K562 (cell line): ENCODE measurements around the gene SGCG. TPM values are rescaled to one million over a fixed set of nuclear protein-coding genes. Genes with fewer than 3 reads are reported as not detected.

Experiments
- ATAC-seq: fragments of 200-7000 bp; cut with Tn5 transposase; 3 replicates; pipeline ENCODE4 v1.9.1; 2020; ENCODE audit warnings: moderate library complexity
- BruUV-seq: library from RNA; stranded (reverse); fragments of 400-500 nt; replicated peaks from 2 replicates; lab custom pipeline; 2021; lab: Mats Ljungman, UMichigan
- CTCF ChIA-PET: fragments of 300-600 bp; formaldehyde crosslinking; extraction: SDS; loops from one replicate; lab custom pipeline; 2021; ENCODE audit warnings: low intra/inter-chr PET ratio; lab: Yijun Ruan, JAX
- POLR2A ChIA-PET: fragments of 300-600, 350-650 bp; sonication (Branson Sonifier 250); formaldehyde crosslinking; extraction: SDS; loops from one replicate; lab custom pipeline; 2021; ENCODE audit warnings: antibody characterized with exemption, inconsistent platforms; lab: Yijun Ruan, JAX
- DNase-seq, 4 experiments: peaks; one replicate each; pipeline versions ENCODE4 v3.0.0 to v3.0.0-alpha.2; 2011 to 2018; ENCODE audit warnings: low spot score in 3 of 4, mixed read lengths in 3 of 4; ENCODE audit errors: extremely low read depth in 1 of 4
- FAIRE-seq: peaks from 2 replicates; lab custom pipeline; 2011; peaks lifted over from hg19 to GRCh38; lab: Jason Lieb, UNC
- H2AFZ ChIP-seq: 2 replicates; pipeline ENCODE4 v1.6.0; 2011; ENCODE audit warnings: low read depth, low read length, control low read depth, inconsistent platforms
- H3K27ac ChIP-seq: fragments of 200-600 bp; 3 replicates; pipeline ENCODE4 v1.8.0; 2011; ENCODE audit warnings: low read depth, mild to moderate bottlenecking, control low read depth, inconsistent platforms, low read length, moderate library complexity, mixed read lengths; ENCODE audit errors: extremely low read depth
- H3K27me3 ChIP-seq, 2 experiments: fragments of 300-600 bp in 1 of 2; 2 replicates in 1 of 2; 3 replicates in 1 of 2; pipeline versions ENCODE4 v1.6.0 to v1.8.0; 2011; ENCODE audit warnings: inconsistent platforms in 2 of 2, low read length in 2 of 2, mild to moderate bottlenecking in 1 of 2, mixed read lengths in 1 of 2, moderate library complexity in 1 of 2; ENCODE audit not compliant: control insufficient read depth in 2 of 2, insufficient read depth in 2 of 2
- H3K36me3 ChIP-seq: fragments of 300-600 bp; 3 replicates; pipeline ENCODE4 v1.8.0; 2011; ENCODE audit warnings: mild to moderate bottlenecking, low read length, inconsistent platforms; ENCODE audit not compliant: control insufficient read depth, insufficient read depth
- H3K4me1 ChIP-seq, 2 experiments: fragments of 200-600 bp in 1 of 2; replicated peaks in 1 of 2; 2 replicates in 1 of 2; 3 replicates in 1 of 2; pipeline versions ENCODE4 v1.5.1 to v1.8.0; 2011; ENCODE audit warnings: inconsistent platforms in 2 of 2, low read length in 2 of 2, mild to moderate bottlenecking in 1 of 2, mixed read lengths in 1 of 2, moderate library complexity in 1 of 2; ENCODE audit not compliant: control insufficient read depth in 2 of 2, insufficient read depth in 2 of 2
- H3K4me2 ChIP-seq: 2 replicates; pipeline ENCODE4 v1.6.1; 2011; ENCODE audit warnings: low read length, control low read depth, inconsistent platforms, mixed read lengths; ENCODE audit not compliant: insufficient read depth
- H3K4me3 ChIP-seq: fragments of 200-600 bp; sonication (generic), shearing (Covaris generic); 2 replicates; pipeline ENCODE4 v1.5.1; 2016; ENCODE audit warnings: control low read depth, inconsistent platforms
- H3K79me2 ChIP-seq: fragments of 200-600 bp; 3 replicates; pipeline ENCODE4 v1.8.0; 2011; ENCODE audit warnings: low read length, inconsistent platforms; ENCODE audit not compliant: control insufficient read depth, insufficient read depth
- H3K9ac ChIP-seq, 2 experiments: 2 replicates each; pipeline versions ENCODE4 v1.6.0 to v1.6.1; 2011; ENCODE audit warnings: low read depth in 2 of 2, low read length in 2 of 2, control low read depth in 1 of 2, inconsistent platforms in 1 of 2, mild to moderate bottlenecking in 1 of 2, mixed read lengths in 1 of 2; ENCODE audit not compliant: insufficient read depth in 1 of 2
- H3K9me1 ChIP-seq: one replicate; pipeline ENCODE4 v1.6.0; 2011; ENCODE audit warnings: inconsistent platforms, mild to moderate bottlenecking, low read length, moderate library complexity; ENCODE audit not compliant: control insufficient read depth, insufficient read depth
- H3K9me3 ChIP-seq: replicated peaks from 2 replicates; pipeline ENCODE4 v1.5.1; 2011; ENCODE audit warnings: low read depth, low read length, inconsistent platforms; ENCODE audit not compliant: control insufficient read depth, insufficient read depth
- H4K20me1 ChIP-seq: replicated peaks from 2 replicates; pipeline ENCODE4 v1.6.1; 2011; ENCODE audit warnings: low read length, inconsistent platforms, mixed read lengths; ENCODE audit not compliant: control insufficient read depth, insufficient read depth
- ARID1B ChIP-seq: fragments of 450-650 bp; IDR thresholded peaks from 2 replicates; pipeline ENCODE4 v1.6.1; 2016; ENCODE audit warnings: antibody characterized with exemption, mild to moderate bottlenecking, inconsistent platforms
- CHD1 ChIP-seq: fragments of 200-600 bp; sonication (generic); IDR thresholded peaks from one replicate; pipeline ENCODE4 v1.6.1; 2012; ENCODE audit warnings: mild to moderate bottlenecking, moderate library complexity, low read length, inconsistent platforms
- CSDE1 ChIP-seq, 2 experiments: fragments of 450-650 bp; IDR thresholded peaks; 2 replicates each; pipeline ENCODE4 v1.6.1; 2016; ENCODE audit warnings: mild to moderate bottlenecking in 1 of 2
- EZH2 ChIP-seq: IDR thresholded peaks from 2 replicates; pipeline ENCODE4 v1.6.1; 2012; ENCODE audit warnings: low read depth, mild to moderate bottlenecking, inconsistent platforms, low read length, borderline replicate concordance
- IRF2 ChIP-seq: sonication (generic); formaldehyde crosslinking; IDR thresholded peaks from 2 replicates; pipeline ENCODE4 v1.8.1; 2022; ENCODE audit warnings: mild to moderate bottlenecking, missing genetic modification reagents
- MAFF ChIP-seq: IDR thresholded peaks from 2 replicates; pipeline ENCODE4 v1.6.1; 2012; ENCODE audit warnings: low read length, improper control_type of control experiment
- PRPF4 ChIP-seq: fragments of 200-400 bp; formaldehyde crosslinking; IDR thresholded peaks from one replicate; pipeline ENCODE4 v1.6.1; 2017; ENCODE audit warnings: low read length, low read depth, mild to moderate bottlenecking; ENCODE audit not compliant: insufficient read depth, poor library complexity, severe bottlenecking
- SRSF9 ChIP-seq: fragments of 200-400 bp; formaldehyde crosslinking; IDR thresholded peaks from 2 replicates; pipeline ENCODE4 v1.6.1; 2017; ENCODE audit warnings: low read depth, low read length, borderline replicate concordance
- STAT5A ChIP-seq: IDR thresholded peaks from 2 replicates; pipeline ENCODE4 v1.6.1; 2012; ENCODE audit warnings: low read length, inconsistent platforms, borderline replicate concordance
- ZFP30 ChIP-seq: fragments of 250-450 bp; sonication (Bioruptor Pico); IDR thresholded peaks from 2 replicates; pipeline ENCODE4 v1.8.0; 2022; ENCODE audit warnings: moderate library complexity, mild to moderate bottlenecking, inconsistent platforms, borderline replicate concordance
- WGBS: fragments of 100-300 bp; shearing (Covaris generic); methylation state at CpG from one replicate; pipeline ENCODE4 v1.1.6; 2016; ENCODE audit warnings: low coverage, mixed read lengths; ENCODE audit not compliant: insufficient coverage; ENCODE audit errors: missing lambda C conversion rate; 5-methylcytosine and 5-hydroxymethylcytosine counted together
- in situ Hi-C: fragments of 300-500 bp; cut with MboI; formaldehyde crosslinking; loops from 4 replicates; pipeline ENCODE4 v1.15.0; 2018; ENCODE audit warnings: inconsistent platforms, mixed read lengths
- intact Hi-C: fragments of 100-400 bp; cut with micrococcal nuclease; formaldehyde crosslinking; loops from 2 replicates; pipeline ENCODE4 v1.14.2; 2022
- polyA plus RNA-seq, 8 experiments: library from polyadenylated mRNA; depleted of rRNA in 4 of 8; stranded (reverse) in 5 of 8; unstranded in 3 of 8; fragments of >200 nt; fragmentation: Nextera tagmentation in 2 of 8; fragmentation: Illumina TruSeq in 1 of 8; extraction: Ambion mirVana in 2 of 8; extraction: Trizol in 1 of 8; gene quantifications; 2 replicates each; pipeline versions ENCODE4 v1.2.1 to v1.2.3, GENCODE V29; 2011 to 2014; ENCODE audit warnings: inconsistent platforms in 1 of 8, missing spikeins in 1 of 8
- total RNA-seq, 7 experiments: library from RNA; depleted of rRNA in 6 of 7; stranded (reverse); fragments of >200 nt in 6 of 7; fragmentation: Illumina TruSeq in 2 of 7; extraction: Trizol in 2 of 7; gene quantifications; 2 replicates each; pipeline versions ENCODE4 v1.2.1 to v1.2.3, GENCODE V29; 2011 to 2021; ENCODE audit warnings: low replicate concordance in 1 of 7
- TF ChIP-seq, protein P1 (sequence below): fragments of 250-450 bp; sonication (Bioruptor Pico); IDR thresholded peaks from 2 replicates; pipeline ENCODE4 v1.4.0; 2020; ENCODE audit warnings: mild to moderate bottlenecking
- TF ChIP-seq, protein P2 (sequence below): sonication (generic); formaldehyde crosslinking; IDR thresholded peaks from 2 replicates; pipeline ENCODE4 v1.8.0; 2022; ENCODE audit warnings: mild to moderate bottlenecking, missing genetic modification reagents
- TF ChIP-seq, protein P3 (sequence below): sonication (generic); formaldehyde crosslinking; IDR thresholded peaks from 2 replicates; pipeline ENCODE4 v1.8.0; 2022; ENCODE audit warnings: missing genetic modification reagents, mild to moderate bottlenecking, borderline replicate concordance
- TF ChIP-seq, protein P4 (sequence below): fragments of 450-650 bp; IDR thresholded peaks from 2 replicates; pipeline ENCODE4 v1.6.1; 2018; ENCODE audit warnings: mild to moderate bottlenecking, low read depth; ENCODE audit not compliant: partially characterized antibody

Gene SGCG
- total and polyA plus RNA-seq, 9 of the 15 experiments (the other 6 are each of a cell fraction or from before 2014, with no cell fraction given), result 0.04 to 0.44 (median 0.34) TPM

DNA sequence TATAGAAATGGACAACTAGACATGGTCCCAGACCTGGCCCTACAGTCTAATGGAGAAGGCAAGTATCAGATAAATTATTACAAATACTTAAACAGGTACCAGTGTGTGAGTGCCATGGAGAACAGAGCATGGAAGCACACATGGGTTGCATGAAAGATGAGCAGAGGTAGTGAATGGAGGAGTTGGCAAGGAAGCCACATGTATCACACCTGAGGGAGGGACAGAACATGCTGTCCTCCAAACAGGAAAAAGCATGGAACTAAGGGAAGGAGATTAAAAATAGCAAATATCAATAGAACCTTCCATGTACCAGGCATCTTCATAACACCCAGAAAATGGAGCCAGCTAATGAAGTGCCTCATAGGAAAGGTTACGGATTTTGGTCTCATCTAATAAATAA, 166.8 kb downstream of the SGCG start:
- Histone ChIP-seq H3K27ac (no peak overlapping the region), H4K20me1 (no peaks in the 10 kb centered on the region), H3K4me1 (no peaks in the 10 kb centered on the region), H2AFZ (no peak overlapping the region), H3K79me2 (no peaks in the 10 kb centered on the region), H3K9me3 (no peaks in the 10 kb centered on the region; the same call in 1 of the 2 replicates), H3K27me3 (no peaks in the 10 kb centered on the region), H3K4me2 (no peak overlapping the region), H3K36me3 (peaks cover 46% of the 10 kb centered on the region; the same call in 2 of the 3 replicates), H3K4me3 (no peak overlapping the region), H3K9me1 (no peaks in the 10 kb centered on the region), H3K9ac (no peak overlapping the region)
- in situ Hi-C loops, result no loop called here
- 100% methylated on average over 1 of the region's 1 CpG for WGBS
- FAIRE-seq, result no peak
- no peak for ATAC-seq
- intact Hi-C loops, result no loop called here
- CTCF ChIA-PET, result no interaction called here
- POLR2A ChIA-PET, result no interaction called here
- no peak for DNase-seq
- BruUV-seq, result no TSS peak
- TF ChIP-seq, protein P1, sequence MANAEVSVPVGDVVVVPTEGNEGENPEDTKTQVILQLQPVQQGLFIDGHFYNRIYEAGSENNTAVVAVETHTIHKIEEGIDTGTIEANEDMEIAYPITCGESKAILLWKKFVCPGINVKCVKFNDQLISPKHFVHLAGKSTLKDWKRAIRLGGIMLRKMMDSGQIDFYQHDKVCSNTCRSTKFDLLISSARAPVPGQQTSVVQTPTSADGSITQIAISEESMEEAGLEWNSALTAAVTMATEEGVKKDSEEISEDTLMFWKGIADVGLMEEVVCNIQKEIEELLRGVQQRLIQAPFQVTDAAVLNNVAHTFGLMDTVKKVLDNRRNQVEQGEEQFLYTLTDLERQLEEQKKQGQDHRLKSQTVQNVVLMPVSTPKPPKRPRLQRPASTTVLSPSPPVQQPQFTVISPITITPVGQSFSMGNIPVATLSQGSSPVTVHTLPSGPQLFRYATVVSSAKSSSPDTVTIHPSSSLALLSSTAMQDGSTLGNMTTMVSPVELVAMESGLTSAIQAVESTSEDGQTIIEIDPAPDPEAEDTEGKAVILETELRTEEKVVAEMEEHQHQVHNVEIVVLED (CRISPR knock-in tag), result no peak
- TF ChIP-seq CHD1, result no peak
- TF ChIP-seq PRPF4, result no peak
- no peak for TF ChIP-seq ZFP30
- TF ChIP-seq, protein P2, sequence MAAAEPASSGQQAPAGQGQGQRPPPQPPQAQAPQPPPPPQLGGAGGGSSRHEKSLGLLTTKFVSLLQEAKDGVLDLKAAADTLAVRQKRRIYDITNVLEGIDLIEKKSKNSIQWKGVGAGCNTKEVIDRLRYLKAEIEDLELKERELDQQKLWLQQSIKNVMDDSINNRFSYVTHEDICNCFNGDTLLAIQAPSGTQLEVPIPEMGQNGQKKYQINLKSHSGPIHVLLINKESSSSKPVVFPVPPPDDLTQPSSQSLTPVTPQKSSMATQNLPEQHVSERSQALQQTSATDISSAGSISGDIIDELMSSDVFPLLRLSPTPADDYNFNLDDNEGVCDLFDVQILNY, result no peak
- TF ChIP-seq SRSF9, result no peak
- no peak for TF ChIP-seq MAFF
- TF ChIP-seq, protein P3, sequence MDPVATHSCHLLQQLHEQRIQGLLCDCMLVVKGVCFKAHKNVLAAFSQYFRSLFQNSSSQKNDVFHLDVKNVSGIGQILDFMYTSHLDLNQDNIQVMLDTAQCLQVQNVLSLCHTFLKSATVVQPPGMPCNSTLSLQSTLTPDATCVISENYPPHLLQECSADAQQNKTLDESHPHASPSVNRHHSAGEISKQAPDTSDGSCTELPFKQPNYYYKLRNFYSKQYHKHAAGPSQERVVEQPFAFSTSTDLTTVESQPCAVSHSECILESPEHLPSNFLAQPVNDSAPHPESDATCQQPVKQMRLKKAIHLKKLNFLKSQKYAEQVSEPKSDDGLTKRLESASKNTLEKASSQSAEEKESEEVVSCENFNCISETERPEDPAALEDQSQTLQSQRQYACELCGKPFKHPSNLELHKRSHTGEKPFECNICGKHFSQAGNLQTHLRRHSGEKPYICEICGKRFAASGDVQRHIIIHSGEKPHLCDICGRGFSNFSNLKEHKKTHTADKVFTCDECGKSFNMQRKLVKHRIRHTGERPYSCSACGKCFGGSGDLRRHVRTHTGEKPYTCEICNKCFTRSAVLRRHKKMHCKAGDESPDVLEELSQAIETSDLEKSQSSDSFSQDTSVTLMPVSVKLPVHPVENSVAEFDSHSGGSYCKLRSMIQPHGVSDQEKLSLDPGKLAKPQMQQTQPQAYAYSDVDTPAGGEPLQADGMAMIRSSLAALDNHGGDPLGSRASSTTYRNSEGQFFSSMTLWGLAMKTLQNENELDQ (CRISPR knock-in tag), result no peak
- no peak for TF ChIP-seq STAT5A
- no peak for TF ChIP-seq EZH2
- TF ChIP-seq ARID1B, result no peak
- TF ChIP-seq, protein P4, sequence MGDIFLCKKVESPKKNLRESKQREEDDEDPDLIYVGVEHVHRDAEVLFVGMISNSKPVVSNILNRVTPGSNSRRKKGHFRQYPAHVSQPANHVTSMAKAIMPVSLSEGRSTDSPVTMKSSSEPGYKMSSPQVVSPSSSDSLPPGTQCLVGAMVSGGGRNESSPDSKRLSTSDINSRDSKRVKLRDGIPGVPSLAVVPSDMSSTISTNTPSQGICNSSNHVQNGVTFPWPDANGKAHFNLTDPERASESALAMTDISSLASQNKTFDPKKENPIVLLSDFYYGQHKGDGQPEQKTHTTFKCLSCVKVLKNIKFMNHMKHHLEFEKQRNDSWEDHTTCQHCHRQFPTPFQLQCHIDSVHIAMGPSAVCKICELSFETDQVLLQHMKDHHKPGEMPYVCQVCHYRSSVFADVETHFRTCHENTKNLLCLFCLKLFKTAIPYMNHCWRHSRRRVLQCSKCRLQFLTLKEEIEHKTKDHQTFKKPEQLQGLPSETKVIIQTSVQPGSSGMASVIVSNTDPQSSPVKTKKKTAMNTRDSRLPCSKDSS, result no peak
- no peak for TF ChIP-seq IRF2 (CRISPR knock-in tag)
- no peak for TF ChIP-seq CSDE1 (IDR thresholded peaks at IDR 0.05)
